GM12892 (cell line): ENCODE measurements around the gene RNF121.

ENCODE experiments used
- POLR2A ChIP-seq: IDR thresholded peaks from 2 replicates; pipeline ENCODE4 v1.6.1; 2011; ENCODE audit warnings: low read depth, low read length, control low read depth
- POLR2AphosphoS5 ChIP-seq: IDR thresholded peaks from 2 replicates; pipeline ENCODE4 v1.6.1; 2011; ENCODE audit warnings: low read depth, low read length, control low read depth

DNA sequence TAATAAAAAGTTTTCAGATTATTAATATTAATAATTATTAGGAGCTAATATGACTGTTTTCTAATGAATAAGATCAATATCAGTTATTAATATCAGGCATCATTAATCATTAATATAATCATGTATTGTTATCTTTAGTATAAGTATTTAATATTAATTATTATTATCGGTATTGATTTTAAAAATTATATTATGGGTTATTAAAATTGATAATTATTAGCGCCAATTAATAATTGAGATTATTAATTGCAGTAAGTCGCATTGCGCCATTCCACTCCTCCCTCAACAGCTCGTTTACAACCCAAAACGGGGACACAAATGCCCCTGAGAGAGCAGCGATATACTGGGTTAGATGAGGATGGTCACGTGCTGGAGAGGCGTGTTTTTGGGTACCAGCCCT, 20.6 kb upstream of the RNF121 start:
- TF ChIP-seq POLR2A (no peak), POLR2AphosphoS5 (no peak)
